CD14-positive monocyte (primary cell): Measurements from ENCODE around the gene PPP1R3C. TPM values are rescaled to one million over a fixed set of nuclear protein-coding genes. Genes with fewer than 3 reads are reported as not detected.
A peak's percentile ranks its signal among the peaks of the same experiment; 100 is the strongest.

ENCODE experiments used
- DNase-seq, 3 donors: peaks; one replicate each; pipeline ENCODE4 v3.0.0-alpha.2; 2011 to 2022
- H2AFZ ChIP-seq: 2 replicates; pipeline ENCODE4 v1.6.0; 2012; ENCODE audit warnings: mild to moderate bottlenecking, low read depth, low read length, inconsistent platforms; ENCODE audit not compliant: insufficient read depth, poor library complexity, severe bottlenecking
- H3K27ac ChIP-seq, 2 donors: 1 replicate in 1 of 2; 2 replicates in 1 of 2; pipeline ENCODE4 v1.5.1; 2012 to 2013; ENCODE audit warnings: low read length in 2 of 2, control low read depth in 1 of 2, inconsistent platforms in 1 of 2, low read depth in 1 of 2, mild to moderate bottlenecking in 1 of 2
- H3K27me3 ChIP-seq, 2 donors: one replicate each; pipeline versions ENCODE4 v1.6.0 to v1.6.1; 2011 to 2013; ENCODE audit warnings: low read length in 2 of 2; ENCODE audit not compliant: control insufficient read depth in 2 of 2, insufficient read depth in 2 of 2
- H3K36me3 ChIP-seq, 2 donors: replicated peaks in 1 of 2; 1 replicate in 1 of 2; 2 replicates in 1 of 2; pipeline versions ENCODE4 v1.5.1 to v1.6.1; 2012 to 2013; ENCODE audit warnings: low read length in 2 of 2, control low read depth in 1 of 2, inconsistent platforms in 1 of 2, mild to moderate bottlenecking in 1 of 2; ENCODE audit not compliant: insufficient read depth in 2 of 2, control insufficient read depth in 1 of 2
- H3K4me1 ChIP-seq, 2 donors: 1 replicate in 1 of 2; 2 replicates in 1 of 2; pipeline versions ENCODE4 v1.5.1 to v1.6.1; 2012 to 2013; ENCODE audit warnings: low read length in 2 of 2, control low read depth in 1 of 2, inconsistent platforms in 1 of 2, mild to moderate bottlenecking in 1 of 2, moderate library complexity in 1 of 2; ENCODE audit not compliant: insufficient read depth in 2 of 2, control insufficient read depth in 1 of 2
- H3K4me2 ChIP-seq: replicated peaks from 2 replicates; pipeline ENCODE3; 2012; ENCODE audit warnings: low read length, moderate library complexity, mild to moderate bottlenecking; ENCODE audit not compliant: poor library complexity, severe bottlenecking; ENCODE audit errors: extremely low read depth
- H3K4me3 ChIP-seq, 3 experiments: fragments of 200-600 bp in 1 of 3; sonication (generic) in 1 of 3; replicated peaks in 1 of 3; 1 replicate in 2 of 3; 2 replicates in 1 of 3; pipeline ENCODE4 v1.5.1; 2011 to 2013; ENCODE audit warnings: low read length in 3 of 3, mild to moderate bottlenecking in 3 of 3, control low read depth in 2 of 3, low read depth in 2 of 3, inconsistent platforms in 1 of 3, moderate library complexity in 1 of 3
- H3K79me2 ChIP-seq: 2 replicates; pipeline ENCODE4 v1.6.0; 2012; ENCODE audit warnings: mild to moderate bottlenecking, control low read depth, inconsistent platforms, low read length, moderate library complexity; ENCODE audit not compliant: insufficient read depth
- H3K9ac ChIP-seq: 2 replicates; pipeline ENCODE4 v1.6.0; 2017; ENCODE audit warnings: low read length, mild to moderate bottlenecking; ENCODE audit not compliant: insufficient read depth, poor library complexity, severe bottlenecking
- H3K9me3 ChIP-seq, 2 donors: replicated peaks in 1 of 2; 1 replicate in 1 of 2; 2 replicates in 1 of 2; pipeline versions ENCODE4 v1.5.1 to v1.6.1; 2012 to 2013; ENCODE audit warnings: low read length in 2 of 2, control low read depth in 1 of 2; ENCODE audit not compliant: control insufficient read depth in 1 of 2, insufficient read depth in 1 of 2
- H4K20me1 ChIP-seq: 2 replicates; pipeline ENCODE4 v1.6.0; 2012; ENCODE audit warnings: mild to moderate bottlenecking, low read length, control low read depth, moderate library complexity; ENCODE audit not compliant: insufficient read depth
- H3K27ac Mint-ChIP-seq, 7 donors: one replicate each; pipeline ENCODE4 v1.8.0; 2020; ENCODE audit warnings: mild to moderate bottlenecking in 7 of 7, mixed read lengths in 7 of 7, moderate library complexity in 6 of 7, inconsistent platforms in 2 of 7
- H3K27me3 Mint-ChIP-seq, 3 donors: one replicate each; pipeline ENCODE4 v1.8.0; 2021 to 2022; ENCODE audit warnings: low read depth in 3 of 3, mild to moderate bottlenecking in 3 of 3, mixed read lengths in 3 of 3, moderate library complexity in 3 of 3, inconsistent platforms in 1 of 3
- H3K36me3 Mint-ChIP-seq, 2 donors: one replicate each; pipeline ENCODE4 v1.8.0; 2020; ENCODE audit warnings: mixed read lengths in 2 of 2, inconsistent platforms in 1 of 2, mild to moderate bottlenecking in 1 of 2
- H3K4me1 Mint-ChIP-seq: one replicate; pipeline ENCODE4 v1.8.0; 2020; ENCODE audit warnings: mild to moderate bottlenecking, mixed read lengths
- H3K4me3 Mint-ChIP-seq, 2 donors: one replicate each; pipeline ENCODE4 v1.8.0; 2020; ENCODE audit warnings: mild to moderate bottlenecking in 2 of 2, mixed read lengths in 2 of 2, moderate library complexity in 1 of 2
- H3K9me3 Mint-ChIP-seq, 7 donors: one replicate each; pipeline ENCODE4 v1.8.0; 2020 to 2022; ENCODE audit warnings: mixed read lengths in 7 of 7, mild to moderate bottlenecking in 6 of 7, moderate library complexity in 6 of 7, inconsistent platforms in 2 of 7
- CTCF ChIP-seq: fragments of 200-600 bp; IDR thresholded peaks from one replicate; pipeline ENCODE4 v1.8.0; 2022; ENCODE audit warnings: antibody characterized with exemption, mild to moderate bottlenecking
- WGBS: methylation state at CpG from one replicate; pipeline ENCODE4 v1.1.5; 2013; ENCODE audit warnings: missing lambda C conversion rate; ENCODE audit not compliant: insufficient coverage; 5-methylcytosine and 5-hydroxymethylcytosine counted together
- intact Hi-C, 2 donors: fragments of 100-400 bp; cut with micrococcal nuclease; formaldehyde crosslinking; loops; one replicate each; pipeline versions ENCODE4 v1.15.0 to v1.15.1; 2023
- polyA minus RNA-seq: library from RNA; depleted of rRNA, polyadenylated mRNA; stranded (reverse); fragments of >200 nt; gene quantifications from 2 replicates; pipeline ENCODE4 v1.2.3, GENCODE V29; 2012
- polyA plus RNA-seq, 3 donors: library from polyadenylated mRNA; depleted of rRNA in 1 of 3; unstranded in 2 of 3; stranded (reverse) in 1 of 3; fragments of 300-500 nt in 2 of 3; fragments of >200 nt in 1 of 3; fragmentation: Illumina TruSeq in 2 of 3; gene quantifications; 1 replicate in 2 of 3; 2 replicates in 1 of 3; pipeline ENCODE4 v1.2.3, GENCODE V29; 2012 to 2021
- total RNA-seq, 12 experiments: library from RNA in 1 of 12; stranded (reverse) in 1 of 12; fragments of 120-200 nt in 1 of 12; gene quantifications; one replicate each; pipeline ENCODE4 v1.2.4 and lab custom pipeline; 2013 to 2026; ENCODE audit warnings: mixed read lengths in 6 of 12, inconsistent platforms in 1 of 12

The PPP1R3C gene
- total RNA-seq (2013): 0.10 TPM
- not detected for polyA plus RNA-seq
- polyA minus RNA-seq: not detected in 2 replicates
- total RNA-seq (lab: John Stamatoyannopoulos, UW): 0 to 4.4 (median 0.06) reads per million in 11 experiments

DNA sequence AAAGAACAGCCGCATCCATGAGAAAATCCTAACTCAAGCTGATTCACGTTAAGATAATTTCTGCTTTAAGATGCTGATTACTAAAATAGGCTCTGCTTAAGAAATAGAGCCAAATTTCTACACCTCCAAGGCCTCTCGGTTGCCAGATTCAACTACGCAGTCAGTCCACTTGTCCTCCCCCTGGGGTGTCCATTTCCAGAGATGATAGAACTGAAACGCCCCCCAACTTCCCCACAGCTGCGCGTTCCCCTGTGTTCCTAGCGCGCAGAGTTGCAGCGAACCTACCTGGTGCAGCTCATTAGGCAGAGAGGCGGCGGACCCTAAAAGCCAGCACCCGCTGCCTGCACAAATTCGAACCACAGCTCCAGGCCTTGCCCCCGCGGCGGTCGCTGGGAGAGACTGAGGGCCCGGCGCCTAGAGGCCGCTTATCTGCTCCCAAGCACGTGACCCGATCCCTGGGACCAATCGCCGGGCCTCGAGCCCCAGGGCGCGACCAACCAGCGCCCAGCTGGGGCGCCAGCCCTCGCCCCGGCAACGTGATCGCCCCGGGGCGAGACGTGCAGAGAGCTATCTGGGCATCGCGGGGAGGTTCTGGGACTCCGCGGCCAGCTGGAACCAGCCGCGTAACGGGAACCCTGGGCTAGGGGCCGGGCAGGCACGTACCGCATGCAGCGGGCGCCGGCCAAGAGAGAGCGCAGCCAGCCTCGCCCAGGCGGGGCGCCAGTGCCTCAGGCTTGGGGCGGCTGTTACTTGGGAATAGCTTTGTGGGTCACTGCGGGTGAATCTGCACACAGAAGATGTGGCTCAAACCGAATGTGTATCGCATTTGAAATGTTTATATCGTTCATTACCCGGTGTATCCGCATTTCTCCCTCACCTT, at the start of gene PPP1R3C:
Gene PPP1R3C, minus strand, starts transcription at position 401 of the 880 bp plus-strand sequence. Its CDS starts 102 bp downstream, at position 299.
- Mint-ChIP-seq H3K9me3 (peaks cover 0 to 7% (median 4%) of the 10 kb centered on the region in 7 donors), H3K4me3 (peak within 1 kb of the TSS; percentile 57 to 73), H3K27ac (no peak within 1 kb of the TSS), H3K4me1 (peaks cover 8% of the 10 kb centered on the region), H3K36me3 (peaks cover 0 to 3% of the 10 kb centered on the region in 2 donors), H3K27me3 (peaks cover 35 to 45% (median 39%) of the 10 kb centered on the region in 3 donors)
- peak in 1 of 3 donors; percentile 7 for DNase-seq
- peak within 1 kb of the TSS in 1 of 3 experiments; percentile 61 for H3K4me3 ChIP-seq
- peaks cover 38 to 45% of the 10 kb centered on the region in 2 donors for H3K27me3 ChIP-seq
- H4K20me1 ChIP-seq: no peaks in the 10 kb centered on the region
- no peak within 1 kb of the TSS for H3K9ac ChIP-seq
- WGBS: 2% methylated on average over 53 of the region's 61 CpGs
- peak within 1 kb of the TSS; percentile 62 for H2AFZ ChIP-seq
- intact Hi-C loops: no loop called here
- peaks cover 10 to 12% of the 10 kb centered on the region in 2 donors for H3K4me1 ChIP-seq
- no peaks in the 10 kb centered on the region for H3K36me3 ChIP-seq
- H3K4me2 ChIP-seq: peak within 1 kb of the TSS; percentile 60
- H3K27ac ChIP-seq: no peak within 1 kb of the TSS
- no peaks in the 10 kb centered on the region for H3K79me2 ChIP-seq
- peaks cover 0 to 7% of the 10 kb centered on the region in 2 donors for H3K9me3 ChIP-seq
- no peak for TF ChIP-seq CTCF

GRCh38 chr10:91681361-91682276, 48.7 kb upstream of the PPP1R3C start:
- H4K20me1 ChIP-seq: no peaks in the 10 kb centered on the region
- Mint-ChIP-seq H3K27me3 (peaks cover 5 to 10% (median 8%) of the 10 kb centered on the region in 3 donors), H3K36me3 (no peaks in the 10 kb centered on the region), H3K9me3 (peaks cover 0 to 1% (median 0%) of the 10 kb centered on the region in 7 donors), H3K27ac (peak overlapping the region in 1 of 7 donors; percentile 24), H3K4me3 (no peak overlapping the region), H3K4me1 (no peaks in the 10 kb centered on the region)
- no peak overlapping the region for H3K4me3 ChIP-seq
- no peak overlapping the region for H2AFZ ChIP-seq
- TF ChIP-seq CTCF: no peak
- no peak overlapping the region for H3K9ac ChIP-seq
- DNase-seq: no peak
- no peaks in the 10 kb centered on the region for H3K79me2 ChIP-seq
- 71% methylated on average over 9 of the region's 12 CpGs for WGBS
- H3K36me3 ChIP-seq: no peaks in the 10 kb centered on the region
- no peaks in the 10 kb centered on the region for H3K27me3 ChIP-seq
- intact Hi-C loops: no loop called here
- no peaks in the 10 kb centered on the region for H3K4me1 ChIP-seq
- H3K4me2 ChIP-seq: no peak overlapping the region
- H3K9me3 ChIP-seq: no peaks in the 10 kb centered on the region
- H3K27ac ChIP-seq: no peak overlapping the region
